Measurements from ENCODE around the gene DCAF11. TPM values are rescaled to one million over a fixed set of nuclear protein-coding genes. Genes with fewer than 3 reads are reported as not detected.

The DCAF11 gene
- total and polyA plus RNA-seq, 4 donors = 26.4 to 153 (median 64.2) TPM

- DNase-seq (no peak), ATAC-seq (ENCODE audit: insufficient read depth, low FRiP score) (no peak)
- Histone ChIP-seq H3K9me3 (ENCODE audit: control insufficient read depth in 4 of 4, insufficient read depth in 3 of 4, low read length in 3 of 4) (no peaks in the 10 kb centered on the region), H3K4me3 (no peak overlapping the region), H3K27ac (ENCODE audit: low read depth in 1 of 2, low read length in 1 of 2) (peak overlapping the region in 1 of 2 donors; percentile 6), H3K27me3 (ENCODE audit: control insufficient read depth in 3 of 3, insufficient read depth in 3 of 3, low read length in 2 of 3) (no peaks in the 10 kb centered on the region), H3K4me1 (ENCODE audit: control insufficient read depth in 5 of 5, insufficient read depth in 5 of 5, low read length in 5 of 5) (peaks cover 4 to 17% (median 8%) of the 10 kb centered on the region in 5 donors), H3K9ac (ENCODE audit: insufficient read depth in 1 of 2, low read length in 2 of 2) (no peak overlapping the region), H3K36me3 (ENCODE audit: control insufficient read depth in 4 of 4, insufficient read depth in 4 of 4, low read length in 4 of 4) (peaks cover 22 to 41% (median 30%) of the 10 kb centered on the region in 4 donors)
- 94 to 98% methylated on average over 9 of the region's 9 CpGs for WGBS, 2 donors
- TF ChIP-seq CTCF (IDR thresholded peaks at IDR 0.05; ENCODE audit: control extremely low read depth, extremely low read depth) = no peak
These were observed 36.0 kb downstream of the DCAF11 start for GRCh38 chr14:24150567-24150966.

GRCh38 chr14:24150993-24151392 lies 36.4 kb downstream of the DCAF11 start:
- DNase-seq (no peak), ATAC-seq (ENCODE audit: insufficient read depth, low FRiP score) (no peak)
- no peak overlapping the region for H3K4me3 ChIP-seq
- H3K36me3 ChIP-seq (ENCODE audit: control insufficient read depth in 4 of 4, insufficient read depth in 4 of 4, low read length in 4 of 4) = peaks cover 25 to 44% (median 31%) of the 10 kb centered on the region in 4 donors
- 89 to 96% methylated on average over 9 of the region's 9 CpGs for WGBS, 2 donors
- no peak overlapping the region for H3K9ac ChIP-seq (ENCODE audit: insufficient read depth in 1 of 2, low read length in 2 of 2)
- H3K27ac ChIP-seq (ENCODE audit: low read depth in 1 of 2, low read length in 1 of 2) = no peak overlapping the region
- H3K9me3 ChIP-seq (ENCODE audit: control insufficient read depth in 4 of 4, insufficient read depth in 3 of 4, low read length in 3 of 4) = no peaks in the 10 kb centered on the region
- peaks cover 0 to 12% (median 5%) of the 10 kb centered on the region in 5 donors for H3K4me1 ChIP-seq (ENCODE audit: control insufficient read depth in 5 of 5, insufficient read depth in 5 of 5, low read length in 5 of 5)
- H3K27me3 ChIP-seq (ENCODE audit: control insufficient read depth in 3 of 3, insufficient read depth in 3 of 3, low read length in 2 of 3) = no peaks in the 10 kb centered on the region
- TF ChIP-seq CTCF (IDR thresholded peaks at IDR 0.05; ENCODE audit: control extremely low read depth, extremely low read depth) = no peak

GRCh38 chr14:24151404-24152080 lies 37.0 kb downstream of the DCAF11 start:
- DNase-seq = no peak
- no peak for ATAC-seq (ENCODE audit: insufficient read depth, low FRiP score)
- Histone ChIP-seq H3K27me3 (ENCODE audit: control insufficient read depth in 3 of 3, insufficient read depth in 3 of 3, low read length in 2 of 3) (no peaks in the 10 kb centered on the region), H3K36me3 (ENCODE audit: control insufficient read depth in 4 of 4, insufficient read depth in 4 of 4, low read length in 4 of 4) (peaks cover 27 to 47% (median 32%) of the 10 kb centered on the region in 4 donors), H3K4me1 (ENCODE audit: control insufficient read depth in 5 of 5, insufficient read depth in 5 of 5, low read length in 5 of 5) (peaks cover 0 to 11% (median 4%) of the 10 kb centered on the region in 5 donors), H3K27ac (ENCODE audit: low read depth in 1 of 2, low read length in 1 of 2) (no peak overlapping the region), H3K9me3 (ENCODE audit: control insufficient read depth in 4 of 4, insufficient read depth in 3 of 4, low read length in 3 of 4) (no peaks in the 10 kb centered on the region), H3K4me3 (no peak overlapping the region), H3K9ac (ENCODE audit: insufficient read depth in 1 of 2, low read length in 2 of 2) (no peak overlapping the region)
- no peak for TF ChIP-seq CTCF (IDR thresholded peaks at IDR 0.05; ENCODE audit: control extremely low read depth, extremely low read depth)
- 93 to 95% methylated on average over 16 of the region's 16 CpGs for WGBS, 2 donors
